Natural killer cell treated with Interleukin-12 subunit alpha and Interleukin-12 subunit beta and Interleukin-15 and Interleukin-18, amount 100 ng/mL, for 72 hours (primary cell): ENCODE measurements around the gene SREK1IP1. TPM values are rescaled to one million over a fixed set of nuclear protein-coding genes. Genes with fewer than 3 reads are reported as not detected.
"Not testable (repeated sequence)": the region's sequence is repeated elsewhere in the genome, so short reads cannot be mapped to it uniquely, and the experiment has no call there.

ENCODE experiments used
- ATAC-seq, 2 donors: fragments of 150-1000 bp; cut with Tn5 transposase in 1 of 2; sonication (Bioruptor Pico), chemical (Tn5 transposase) in 1 of 2; 2 replicates each; pipeline ENCODE4 v1.10.0; 2021
- DNase-seq: peaks from one replicate; pipeline ENCODE4 v3.0.0; 2022; ENCODE audit warnings: low spot score
- H3K27ac Mint-ChIP-seq, 2 donors: 1 replicate in 1 of 2; 2 replicates in 1 of 2; pipeline ENCODE4 v1.8.0; 2022; ENCODE audit warnings: mixed read lengths in 2 of 2, mild to moderate bottlenecking in 1 of 2, moderate library complexity in 1 of 2
- H3K27me3 Mint-ChIP-seq, 2 donors: 1 replicate in 1 of 2; 2 replicates in 1 of 2; pipeline ENCODE4 v1.8.0; 2022; ENCODE audit warnings: mixed read lengths in 2 of 2
- H3K36me3 Mint-ChIP-seq: one replicate; pipeline ENCODE4 v1.8.0; 2022; ENCODE audit warnings: mixed read lengths
- H3K4me1 Mint-ChIP-seq, 2 donors: 1 replicate in 1 of 2; 2 replicates in 1 of 2; pipeline ENCODE4 v1.8.0; 2022; ENCODE audit warnings: low read depth in 2 of 2, mixed read lengths in 2 of 2, mild to moderate bottlenecking in 1 of 2
- H3K4me3 Mint-ChIP-seq: one replicate; pipeline ENCODE4 v1.8.0; 2022; ENCODE audit warnings: mixed read lengths
- H3K9me3 Mint-ChIP-seq: 2 replicates; pipeline ENCODE4 v1.8.0; 2022; ENCODE audit warnings: mixed read lengths
- total RNA-seq, 2 donors: library from RNA; stranded (reverse); gene quantifications; one replicate each; pipeline ENCODE4 v1.2.3, GENCODE V29; 2022

Gene SREK1IP1
- total RNA-seq, 2 donors from 2014 or later: 19.9 to 20.1 TPM

DNA sequence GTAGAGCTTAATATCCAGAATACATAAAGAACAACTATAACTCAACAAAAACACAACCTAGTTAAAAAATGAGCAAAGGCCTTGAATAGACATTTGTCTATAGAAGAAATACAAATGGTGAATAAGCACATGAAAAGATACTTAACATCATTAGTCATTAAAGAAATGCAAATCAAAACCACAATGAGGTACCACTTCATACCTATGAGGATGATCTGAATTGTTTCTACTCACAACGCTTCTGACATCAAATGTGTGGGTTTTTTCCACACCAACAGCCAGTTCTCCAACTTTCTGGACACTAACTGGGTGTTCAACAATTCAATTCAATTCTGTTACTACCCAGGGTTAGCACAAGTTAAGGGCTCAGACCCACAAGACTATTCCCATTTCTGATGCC, 22.0 kb downstream of the SREK1IP1 start:
- Mint-ChIP-seq H3K4me3 (no peak overlapping the region), H3K9me3 (no peaks in the 10 kb centered on the region), H3K36me3 (no peaks in the 10 kb centered on the region), H3K4me1 (peaks cover 0 to 5% of the 10 kb centered on the region in 2 donors), H3K27me3 (no peaks in the 10 kb centered on the region), H3K27ac (no peak overlapping the region)
- ATAC-seq: no peak
- DNase-seq: no peak

DNA sequence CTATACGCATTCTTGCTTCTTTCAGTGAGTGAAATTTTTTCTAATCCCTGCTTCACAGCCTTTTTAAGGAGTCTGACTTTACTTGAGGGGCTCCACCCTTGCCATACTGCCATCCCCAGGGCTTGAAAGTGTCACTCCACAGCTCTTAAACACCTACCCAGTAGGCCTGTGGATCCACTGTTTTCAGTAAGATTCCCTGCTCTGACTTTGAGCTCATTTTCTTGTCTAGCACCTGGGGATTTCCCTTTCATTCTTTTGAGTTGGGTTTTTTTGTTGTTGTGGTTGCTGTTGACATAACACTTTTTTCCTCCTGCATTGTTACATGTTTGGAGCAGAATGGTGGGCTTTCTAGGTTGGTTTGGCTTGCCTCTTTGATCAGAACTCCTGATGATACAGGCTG, 23.6 kb downstream of the SREK1IP1 start:
- peaks cover 0 to 5% of the 10 kb centered on the region in 2 donors for H3K4me1 Mint-ChIP-seq
- no peaks in the 10 kb centered on the region for H3K27me3 Mint-ChIP-seq
- DNase-seq (no peak), ATAC-seq (no peak)
- H3K36me3 Mint-ChIP-seq: no peaks in the 10 kb centered on the region
- H3K9me3 Mint-ChIP-seq: no peaks in the 10 kb centered on the region
- H3K27ac Mint-ChIP-seq: no peak overlapping the region
- no peak overlapping the region for H3K4me3 Mint-ChIP-seq

DNA sequence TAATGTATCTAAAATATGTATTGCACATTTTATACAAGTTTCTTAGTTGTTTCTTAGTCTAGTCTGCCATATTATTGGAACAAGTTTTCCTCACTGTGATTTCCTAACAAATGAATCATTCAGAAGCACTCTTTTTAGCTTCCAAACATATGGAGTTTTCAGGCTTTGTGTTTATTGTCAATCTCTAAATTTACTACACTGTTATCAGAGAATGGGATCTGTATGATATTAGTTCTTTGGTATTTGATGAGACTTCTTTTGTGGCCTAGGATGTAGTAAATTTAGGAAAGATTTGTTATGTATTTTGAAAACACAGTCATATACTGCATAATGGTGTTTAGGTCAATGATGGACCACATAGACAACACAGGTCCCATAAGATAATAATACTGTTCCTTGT, 25.7 kb downstream of the SREK1IP1 start:
- no peak for ATAC-seq
- Mint-ChIP-seq H3K27me3 (no peaks in the 10 kb centered on the region), H3K4me3 (no peak overlapping the region), H3K27ac (no peak overlapping the region), H3K36me3 (no peaks in the 10 kb centered on the region), H3K4me1 (peaks cover 0 to 5% of the 10 kb centered on the region in 2 donors), H3K9me3 (no peaks in the 10 kb centered on the region)
- no peak for DNase-seq

DNA sequence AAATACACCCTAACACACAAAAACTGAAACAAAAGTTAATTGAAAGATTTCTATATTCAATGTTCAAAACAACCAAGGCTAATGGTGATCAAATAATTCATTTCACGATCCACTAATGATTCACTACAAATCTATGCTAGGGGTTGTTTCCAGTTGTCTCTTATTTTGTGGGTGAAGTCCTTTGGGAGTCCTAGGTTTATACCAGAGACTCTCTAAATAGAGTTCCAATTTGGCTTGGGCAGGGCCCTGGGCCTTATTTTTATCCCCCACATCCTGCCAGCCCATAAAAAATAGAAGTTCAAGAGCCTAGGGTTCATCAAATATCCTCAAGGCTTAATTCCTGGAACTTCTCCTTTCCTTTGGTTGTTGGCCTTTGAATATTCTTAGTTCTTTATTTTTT, 26.1 kb downstream of the SREK1IP1 start:
- Mint-ChIP-seq H3K27ac (no peak overlapping the region), H3K9me3 (no peaks in the 10 kb centered on the region), H3K4me3 (no peak overlapping the region), H3K4me1 (peaks cover 0 to 5% of the 10 kb centered on the region in 2 donors), H3K27me3 (no peaks in the 10 kb centered on the region), H3K36me3 (no peaks in the 10 kb centered on the region)
- DNase-seq: no peak
- no peak for ATAC-seq

DNA sequence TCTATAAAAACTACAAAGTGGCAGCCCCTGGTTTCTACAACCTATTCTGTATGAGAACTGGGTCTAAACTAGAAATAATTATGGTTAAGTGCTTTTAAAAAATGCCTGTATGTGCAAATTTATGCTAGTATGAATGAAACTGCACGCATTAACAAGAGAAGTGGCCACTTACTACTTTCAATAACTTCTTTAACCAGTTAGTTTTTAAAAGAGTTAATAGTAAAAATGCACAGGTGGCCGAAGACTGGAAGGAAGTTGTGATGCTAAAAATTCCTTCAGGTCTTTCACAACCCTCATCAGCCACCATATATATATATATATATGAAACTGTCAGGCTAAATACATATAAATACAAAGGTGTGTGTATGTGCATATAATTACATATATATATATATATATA, 41.3 kb downstream of the SREK1IP1 start:
- Mint-ChIP-seq H3K9me3 (no peaks in the 10 kb centered on the region), H3K36me3 (peaks cover 28% of the 10 kb centered on the region), H3K27me3 (no peaks in the 10 kb centered on the region), H3K27ac (no peak overlapping the region), H3K4me3 (no peak overlapping the region), H3K4me1 (peaks cover 14 to 23% of the 10 kb centered on the region in 2 donors)
- DNase-seq (no peak), ATAC-seq (no peak)

DNA sequence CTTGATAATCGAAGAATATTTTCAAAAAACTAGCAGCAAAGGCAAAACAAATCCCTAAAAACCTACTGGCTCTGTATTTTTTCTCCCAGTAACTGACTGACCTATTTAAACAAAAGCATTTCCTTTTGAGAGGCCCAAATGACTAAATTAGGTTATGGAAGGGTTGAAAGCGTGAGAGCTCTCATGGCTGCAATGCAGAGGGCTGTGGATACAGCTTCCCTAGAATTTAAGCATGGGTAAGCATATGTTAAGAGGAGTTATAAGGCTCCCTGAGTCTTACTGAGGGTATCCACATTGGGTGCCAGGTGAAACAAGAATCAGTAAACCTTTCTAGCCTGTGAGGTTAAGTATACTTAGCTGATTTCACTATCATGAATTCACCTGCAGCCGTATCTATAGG, 45.9 kb downstream of the SREK1IP1 start:
- H3K27ac Mint-ChIP-seq: no peak overlapping the region
- H3K9me3 Mint-ChIP-seq: no peaks in the 10 kb centered on the region
- ATAC-seq (no peak), DNase-seq (no peak)
- no peaks in the 10 kb centered on the region for H3K27me3 Mint-ChIP-seq
- H3K4me1 Mint-ChIP-seq: peaks cover 0 to 6% of the 10 kb centered on the region in 2 donors
- H3K4me3 Mint-ChIP-seq: no peak overlapping the region
- peaks cover 13% of the 10 kb centered on the region for H3K36me3 Mint-ChIP-seq

DNA sequence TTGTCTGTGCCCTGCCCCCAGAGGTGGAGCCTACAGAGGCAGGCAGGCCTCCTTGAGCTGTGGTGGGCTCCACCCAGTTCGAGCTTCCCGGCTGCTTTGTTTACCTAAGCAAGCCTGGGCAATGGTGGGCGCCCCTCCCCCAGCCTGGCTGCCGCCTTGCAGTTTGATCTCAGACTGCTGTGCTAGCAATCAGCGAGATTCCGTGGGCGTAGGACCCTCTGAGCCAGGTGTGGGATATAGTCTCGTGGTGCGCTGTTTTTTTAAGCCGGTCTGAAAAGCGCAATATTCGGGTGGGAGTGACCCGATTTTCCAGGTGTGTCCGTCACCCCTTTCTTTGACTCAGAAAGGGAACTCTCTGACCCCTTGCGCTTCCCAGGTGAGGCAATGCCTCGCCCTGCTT, 54.0 kb downstream of the SREK1IP1 start:
- ATAC-seq, DNase-seq, H3K9me3 Mint-ChIP-seq, H3K27me3 Mint-ChIP-seq, H3K27ac Mint-ChIP-seq, H3K36me3 Mint-ChIP-seq, H3K4me1 Mint-ChIP-seq, H3K4me3 Mint-ChIP-seq: not testable (repeated sequence)

DNA sequence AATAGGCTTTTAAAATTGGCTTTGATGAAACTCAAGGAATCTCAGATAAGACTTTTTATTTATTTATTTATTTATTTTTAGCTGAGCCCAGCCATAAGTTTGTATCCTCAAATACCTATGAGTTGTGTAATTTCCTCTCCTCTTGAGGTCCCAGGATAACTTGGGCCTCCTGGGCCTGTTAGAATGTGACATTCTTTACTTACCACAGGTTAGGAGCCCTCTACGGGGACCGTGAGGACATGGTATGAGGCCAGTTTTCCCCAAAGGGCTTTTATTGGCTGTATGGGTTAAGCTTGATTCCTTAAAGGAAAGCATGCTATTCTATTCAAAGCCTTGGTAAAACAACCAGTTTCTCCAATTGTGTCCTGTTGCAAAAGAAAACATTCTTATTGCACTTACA, 61.3 kb downstream of the SREK1IP1 start:
- Mint-ChIP-seq H3K27ac (no peak overlapping the region), H3K9me3 (no peaks in the 10 kb centered on the region), H3K36me3 (no peaks in the 10 kb centered on the region), H3K4me3 (no peak overlapping the region), H3K4me1 (no peaks in the 10 kb centered on the region), H3K27me3 (peaks cover 10 to 31% of the 10 kb centered on the region in 2 donors)
- no peak for ATAC-seq
- DNase-seq: no peak

DNA sequence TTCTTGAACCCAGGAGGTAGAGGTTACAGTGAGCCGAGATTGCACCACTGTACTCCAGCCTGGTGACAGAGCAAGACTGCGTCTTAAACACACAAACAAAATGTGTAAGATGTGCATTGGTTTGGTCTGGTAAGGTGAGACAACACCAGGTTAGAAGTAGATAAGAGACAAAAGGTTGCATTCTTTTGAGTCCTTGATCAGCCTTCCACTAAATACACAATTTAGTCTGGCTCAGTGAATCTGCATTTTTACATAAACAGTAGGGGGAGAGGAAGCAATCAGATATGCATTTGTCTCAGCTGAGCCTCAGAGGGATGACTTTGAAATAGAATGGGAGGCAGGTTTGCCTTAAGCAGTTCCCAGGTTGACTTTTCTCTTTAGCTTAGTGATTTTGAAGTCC, 62.4 kb downstream of the SREK1IP1 start:
- not testable (repeated sequence) for H3K4me3 Mint-ChIP-seq, H3K4me1 Mint-ChIP-seq, H3K36me3 Mint-ChIP-seq, DNase-seq, H3K27ac Mint-ChIP-seq, ATAC-seq, H3K9me3 Mint-ChIP-seq
- H3K27me3 Mint-ChIP-seq: peaks cover 10 to 31% of the 10 kb centered on the region in 2 donors

DNA sequence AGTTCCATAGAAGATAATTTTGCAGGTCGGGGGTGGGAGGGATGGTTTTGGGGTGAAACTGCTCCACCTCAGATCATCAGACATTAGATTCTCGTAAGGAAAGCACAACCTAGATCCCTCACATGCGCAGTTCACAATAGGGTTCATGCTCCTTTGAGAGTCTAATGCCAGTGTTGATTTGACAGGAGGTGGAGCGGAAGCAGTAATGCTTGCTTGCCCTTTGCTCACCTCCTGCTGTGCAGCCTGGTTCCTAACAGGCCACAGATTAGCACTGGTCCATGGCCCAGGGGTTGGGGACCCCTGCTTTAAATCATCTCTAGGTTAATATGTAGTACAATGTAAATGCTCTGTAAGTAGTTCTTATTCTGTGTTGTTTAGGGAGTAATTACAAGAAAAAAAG, 67.7 kb downstream of the SREK1IP1 start:
- Mint-ChIP-seq H3K9me3 (peaks cover 9% of the 10 kb centered on the region), H3K27me3 (peaks cover 10 to 34% of the 10 kb centered on the region in 2 donors), H3K4me1 (peaks cover 0 to 3% of the 10 kb centered on the region in 2 donors), H3K36me3 (peaks cover 11% of the 10 kb centered on the region), H3K27ac (no peak overlapping the region), H3K4me3 (no peak overlapping the region)
- DNase-seq (no peak), ATAC-seq (no peak)

DNA sequence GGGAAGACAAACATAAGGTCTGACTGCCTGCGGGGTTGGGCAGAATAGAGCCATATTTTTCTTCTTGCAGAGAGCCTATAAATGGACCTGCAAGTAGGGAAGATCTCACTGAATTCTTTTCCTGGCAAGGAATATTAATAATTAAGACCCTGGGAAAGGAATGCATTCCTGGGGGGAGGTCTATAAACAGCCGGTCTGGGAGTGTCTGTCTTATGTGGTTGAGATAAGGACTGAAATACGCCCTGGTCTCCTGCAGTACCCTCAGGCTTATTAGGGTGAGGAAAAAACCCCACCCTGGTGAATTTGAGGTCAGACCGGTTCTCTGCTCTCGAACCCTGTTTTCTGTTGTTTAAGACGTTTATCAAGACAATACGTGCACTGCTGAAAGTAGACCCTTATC, 72.1 kb downstream of the SREK1IP1 start:
- not testable (repeated sequence) for H3K4me1 Mint-ChIP-seq, H3K4me3 Mint-ChIP-seq, H3K9me3 Mint-ChIP-seq, ATAC-seq, DNase-seq, H3K27ac Mint-ChIP-seq
- peaks cover 12 to 36% of the 10 kb centered on the region in 2 donors for H3K27me3 Mint-ChIP-seq
- H3K36me3 Mint-ChIP-seq: peaks cover 11% of the 10 kb centered on the region

DNA sequence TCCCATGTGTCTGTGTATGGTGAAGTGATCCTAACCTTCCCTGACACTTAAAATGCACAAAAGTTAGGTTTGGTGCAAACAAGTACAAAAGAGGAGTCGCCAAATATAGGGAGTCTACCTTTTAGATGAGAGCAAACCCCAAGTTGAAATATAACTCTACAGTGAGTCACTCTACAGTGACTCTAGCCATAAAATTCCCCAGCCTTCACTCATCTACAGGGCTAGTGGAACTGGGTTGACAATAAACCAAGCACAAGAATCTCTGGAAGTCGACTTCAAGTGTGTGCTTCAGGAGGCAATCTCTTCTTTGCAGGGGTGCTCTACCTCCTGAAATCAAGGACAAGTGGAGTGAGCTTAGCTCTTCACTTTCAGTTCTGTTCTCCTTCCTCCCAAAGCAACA, 74.9 kb downstream of the SREK1IP1 start:
- Mint-ChIP-seq H3K27ac (no peak overlapping the region), H3K36me3 (peaks cover 11% of the 10 kb centered on the region), H3K4me1 (peaks cover 0 to 3% of the 10 kb centered on the region in 2 donors), H3K27me3 (peaks cover 27 to 56% of the 10 kb centered on the region in 2 donors), H3K4me3 (no peak overlapping the region), H3K9me3 (peaks cover 9% of the 10 kb centered on the region)
- ATAC-seq (no peak), DNase-seq (no peak)

DNA sequence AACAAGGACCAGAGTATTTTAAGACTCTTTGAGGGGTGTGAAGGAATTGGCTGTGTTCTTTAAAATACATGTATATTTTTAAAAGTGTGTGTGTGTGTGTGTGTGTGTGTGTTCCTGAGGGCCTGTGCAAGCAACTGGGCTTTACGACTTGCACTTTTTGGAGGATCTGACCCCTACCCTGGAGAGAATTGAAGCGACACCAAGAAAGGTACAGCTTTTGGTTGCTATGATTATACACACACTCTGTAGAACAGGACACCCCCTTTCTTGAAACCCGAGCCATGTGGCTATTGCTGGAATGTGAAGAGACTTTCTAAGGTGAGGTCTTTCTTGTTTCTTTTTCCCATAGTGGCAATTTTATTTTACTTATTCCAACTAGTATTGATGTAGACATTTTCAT, 77.2 kb downstream of the SREK1IP1 start:
- ATAC-seq (no peak), DNase-seq (no peak)
- no peak overlapping the region for H3K4me3 Mint-ChIP-seq
- H3K27me3 Mint-ChIP-seq: peaks cover 31 to 56% of the 10 kb centered on the region in 2 donors
- H3K36me3 Mint-ChIP-seq: no peaks in the 10 kb centered on the region
- peaks cover 0 to 3% of the 10 kb centered on the region in 2 donors for H3K4me1 Mint-ChIP-seq
- no peaks in the 10 kb centered on the region for H3K9me3 Mint-ChIP-seq
- no peak overlapping the region for H3K27ac Mint-ChIP-seq

DNA sequence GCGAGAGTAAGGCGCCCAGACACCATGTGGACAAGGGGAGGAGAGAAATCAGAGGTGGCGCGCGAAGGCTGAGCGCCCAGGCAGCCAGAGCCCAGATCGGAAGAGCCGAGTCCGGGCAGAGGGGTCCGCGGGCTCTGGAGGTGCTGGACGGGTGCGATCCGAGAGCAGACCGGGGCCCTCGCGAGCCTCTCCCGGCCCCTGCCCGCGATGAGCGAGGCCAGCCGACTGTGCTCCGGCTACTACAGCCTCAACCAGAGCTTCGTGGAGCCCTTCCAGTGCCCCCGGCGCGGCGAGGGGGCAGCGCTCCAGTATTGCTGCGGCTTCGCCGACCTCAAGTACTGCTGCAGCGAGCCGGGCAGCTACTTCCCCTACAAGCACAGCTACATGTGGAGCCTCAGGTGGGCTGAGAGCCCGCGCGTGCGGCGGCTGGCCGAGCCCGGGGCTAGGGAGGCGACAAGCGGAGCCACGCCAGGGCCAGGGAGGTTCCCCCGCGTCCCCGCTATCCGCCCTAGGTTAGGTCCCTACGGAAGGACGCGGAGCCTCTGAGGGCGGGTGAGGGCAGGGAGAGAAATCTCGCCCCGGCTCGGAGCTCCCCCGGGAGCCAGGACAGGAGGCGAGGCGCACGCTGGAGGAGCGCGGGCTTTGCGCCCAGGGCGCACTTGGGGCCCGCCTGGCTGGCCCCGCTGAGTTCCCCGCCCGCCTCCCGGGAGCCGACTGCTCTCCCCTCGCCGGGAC, 77.9 kb downstream of the SREK1IP1 start, which contains the start of gene SHISAL2B:
Gene SHISAL2B, plus strand, starts transcription at position 87 of the 735 bp plus-strand sequence. Its CDS starts 121 bp downstream, at position 208.
- DNase-seq: no peak
- H3K27me3 Mint-ChIP-seq: peaks cover 33 to 56% of the 10 kb centered on the region in 2 donors

DNA sequence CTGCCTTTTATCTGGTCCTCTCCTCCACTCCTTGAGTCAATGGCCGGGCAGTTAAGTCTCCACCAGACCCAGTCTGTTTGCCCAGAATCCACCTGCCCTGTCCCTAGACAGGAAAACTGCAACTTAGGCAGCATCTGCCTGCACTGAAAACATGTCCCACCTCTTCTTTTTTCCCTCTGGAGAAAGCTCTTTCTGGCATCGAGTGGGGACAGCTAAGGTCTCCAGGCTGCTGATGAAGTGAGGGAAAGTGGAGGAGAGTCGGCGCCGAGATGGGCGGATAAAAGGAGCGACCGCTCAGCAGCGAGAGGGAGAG, 78.4 kb downstream of the SREK1IP1 start:
- H3K36me3 Mint-ChIP-seq: no peaks in the 10 kb centered on the region
- no peak overlapping the region for H3K27ac Mint-ChIP-seq
- H3K4me1 Mint-ChIP-seq: peaks cover 0 to 3% of the 10 kb centered on the region in 2 donors
- no peaks in the 10 kb centered on the region for H3K9me3 Mint-ChIP-seq
- H3K27me3 Mint-ChIP-seq: peaks cover 33 to 56% of the 10 kb centered on the region in 2 donors
- no peak for DNase-seq
- no peak for ATAC-seq
- H3K4me3 Mint-ChIP-seq: no peak overlapping the region

More for the DNA sequence above, 77.9 kb downstream of the SREK1IP1 start, which contains the start of gene SHISAL2B:
- ATAC-seq: peak; percentile 44 to 50
- Mint-ChIP-seq H3K9me3 (no peaks in the 10 kb centered on the region), H3K27ac (no peak within 1 kb of the TSS), H3K36me3 (no peaks in the 10 kb centered on the region), H3K4me3 (no peak within 1 kb of the TSS), H3K4me1 (peaks cover 0 to 3% of the 10 kb centered on the region in 2 donors)
